Stomach (tissue), 9 donors: Measurements from ENCODE around the gene SCN8A. TPM values are rescaled to one million over a fixed set of nuclear protein-coding genes. Genes with fewer than 3 reads are reported as not detected.

ENCODE experiments used
- DNase-seq, 2 donors: peaks; one replicate each; pipeline versions ENCODE4 v3.0.0 to v3.0.0-alpha.2; 2013 to 2019
- H3K27ac ChIP-seq, 5 donors: fragments of 200-600 bp in 4 of 5; sonication (generic) in 4 of 5; one replicate each; pipeline ENCODE4 v1.5.1; 2013 to 2019; ENCODE audit warnings: mild to moderate bottlenecking in 1 of 5, moderate library complexity in 1 of 5
- H3K27me3 ChIP-seq, 3 donors: fragments of 200-600 bp; sonication (generic); one replicate each; pipeline ENCODE4 v1.5.1; 2017 to 2019; ENCODE audit warnings: mixed run types in 1 of 3
- H3K36me3 ChIP-seq, 4 donors: fragments of 200-600 bp; sonication (generic); 1 replicate in 3 of 4; 2 replicates in 1 of 4; pipeline ENCODE4 v1.5.1; 2016 to 2019
- H3K4me1 ChIP-seq, 4 donors: fragments of 200-600 bp; sonication (generic); one replicate each; pipeline ENCODE4 v1.5.1; 2016 to 2019
- H3K4me3 ChIP-seq, 4 donors: fragments of 200-600 bp; sonication (generic) in 3 of 4; one replicate each; pipeline ENCODE4 v1.5.1; 2016 to 2019; ENCODE audit warnings: mild to moderate bottlenecking in 1 of 4
- H3K9me3 ChIP-seq, 4 donors: fragments of 200-600 bp; sonication (generic); one replicate each; pipeline ENCODE4 v1.5.1; 2016 to 2019
- EP300 ChIP-seq: sonication (generic); formaldehyde crosslinking; IDR thresholded peaks from one replicate; pipeline ENCODE4 v1.6.1; 2017; ENCODE audit warnings: antibody characterized with exemption
- POLR2A ChIP-seq, 4 donors: fragments of 450-650 bp; IDR thresholded peaks; one replicate each; pipeline ENCODE4 v1.6.1; 2016; ENCODE audit warnings: antibody characterized with exemption in 4 of 4, control low read depth in 2 of 4, mild to moderate bottlenecking in 1 of 4, moderate library complexity in 1 of 4
- POLR2AphosphoS5 ChIP-seq, 3 donors: sonication (generic); formaldehyde crosslinking; IDR thresholded peaks; one replicate each; pipeline ENCODE4 v1.6.1; 2016; ENCODE audit warnings: antibody characterized with exemption in 3 of 3
- WGBS, 5 donors: extraction: QIAGEN DNeasy Blood & Tissue Kit in 3 of 5; methylation state at CpG; one replicate each; pipeline versions ENCODE4 v1.1.5 to v1.1.7; 2013 to 2018; 5-methylcytosine and 5-hydroxymethylcytosine counted together
- intact Hi-C: fragments of 100-400 bp; cut with DNase I; formaldehyde crosslinking; loops from one replicate; pipeline ENCODE4 v1.15.1; 2023; ENCODE audit warnings: low total_unique reads
- polyA plus RNA-seq, 3 donors: library from polyadenylated mRNA; stranded (reverse); fragments of 200-250 nt; gene quantifications; one replicate each; pipeline ENCODE4 v1.2.3, GENCODE V29; 2013
- total RNA-seq, 5 donors: library from RNA; depleted of rRNA; stranded (reverse); fragments of >200 nt; gene quantifications; one replicate each; pipeline versions ENCODE4 v1.1.0 to v1.2.3, GENCODE V29; 2014 to 2016
- TF ChIP-seq, protein P1 (sequence below), 7 experiments: fragments of 450-650 bp in 4 of 7; fragments of 200-600 bp in 3 of 7; sonication (generic) in 3 of 7; IDR thresholded peaks; one replicate each; pipeline ENCODE4 v1.5.1; 2016 to 2019; ENCODE audit warnings: antibody characterized with exemption in 7 of 7, control low read depth in 2 of 7, mild to moderate bottlenecking in 1 of 7
- donor health status: healthy with polysubstance abuse.
- donor health status: Bipolar disorder and iron deficiency.
- donor health status: healthy.

Gene SCN8A
- total and polyA plus RNA-seq, 8 donors: 0.08 to 19.6 (median 1.2) TPM

DNA sequence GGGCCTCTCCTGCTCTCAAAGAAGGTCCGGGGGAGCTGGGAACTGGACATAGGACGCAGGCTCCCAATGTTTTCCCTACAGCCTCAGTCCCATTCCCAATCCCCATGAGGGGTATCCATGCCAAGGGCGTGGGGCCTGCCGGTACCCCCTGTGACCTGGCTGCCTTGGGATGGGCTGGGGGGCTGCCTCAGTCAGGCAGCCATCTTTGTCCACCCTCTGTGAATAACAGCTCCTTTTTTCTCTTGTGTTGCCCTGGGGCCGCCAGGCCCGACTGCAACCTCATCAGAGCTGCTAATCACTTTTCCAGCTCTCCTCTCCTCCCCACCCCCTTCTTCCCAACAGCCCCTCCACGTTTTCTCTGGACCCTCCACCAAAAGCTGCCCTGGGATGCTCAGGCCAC lies 246.3 kb downstream of the SCN8A start:
- DNase-seq: no peak
- WGBS, 5 donors: 75 to 82% (median 79%) methylated on average over 6 to 7 of the region's 7 CpGs
- Histone ChIP-seq H3K4me3 (no peak overlapping the region), H3K27me3 (peaks cover 0 to 96% (median 5%) of the 10 kb centered on the region in 3 donors), H3K27ac (no peak overlapping the region), H3K4me1 (peaks cover 0 to 12% (median 0%) of the 10 kb centered on the region in 4 donors), H3K9me3 (no peaks in the 10 kb centered on the region), H3K36me3 (no peaks in the 10 kb centered on the region)
- intact Hi-C loops: no loop called here
- no peak for TF ChIP-seq POLR2A (IDR thresholded peaks at IDR 0.05)
- no peak for TF ChIP-seq POLR2AphosphoS5 (IDR thresholded peaks at IDR 0.05)
- TF ChIP-seq EP300: no peak
- TF ChIP-seq, protein P1, sequence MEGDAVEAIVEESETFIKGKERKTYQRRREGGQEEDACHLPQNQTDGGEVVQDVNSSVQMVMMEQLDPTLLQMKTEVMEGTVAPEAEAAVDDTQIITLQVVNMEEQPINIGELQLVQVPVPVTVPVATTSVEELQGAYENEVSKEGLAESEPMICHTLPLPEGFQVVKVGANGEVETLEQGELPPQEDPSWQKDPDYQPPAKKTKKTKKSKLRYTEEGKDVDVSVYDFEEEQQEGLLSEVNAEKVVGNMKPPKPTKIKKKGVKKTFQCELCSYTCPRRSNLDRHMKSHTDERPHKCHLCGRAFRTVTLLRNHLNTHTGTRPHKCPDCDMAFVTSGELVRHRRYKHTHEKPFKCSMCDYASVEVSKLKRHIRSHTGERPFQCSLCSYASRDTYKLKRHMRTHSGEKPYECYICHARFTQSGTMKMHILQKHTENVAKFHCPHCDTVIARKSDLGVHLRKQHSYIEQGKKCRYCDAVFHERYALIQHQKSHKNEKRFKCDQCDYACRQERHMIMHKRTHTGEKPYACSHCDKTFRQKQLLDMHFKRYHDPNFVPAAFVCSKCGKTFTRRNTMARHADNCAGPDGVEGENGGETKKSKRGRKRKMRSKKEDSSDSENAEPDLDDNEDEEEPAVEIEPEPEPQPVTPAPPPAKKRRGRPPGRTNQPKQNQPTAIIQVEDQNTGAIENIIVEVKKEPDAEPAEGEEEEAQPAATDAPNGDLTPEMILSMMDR (IDR thresholded peaks at IDR 0.05): no peak

DNA sequence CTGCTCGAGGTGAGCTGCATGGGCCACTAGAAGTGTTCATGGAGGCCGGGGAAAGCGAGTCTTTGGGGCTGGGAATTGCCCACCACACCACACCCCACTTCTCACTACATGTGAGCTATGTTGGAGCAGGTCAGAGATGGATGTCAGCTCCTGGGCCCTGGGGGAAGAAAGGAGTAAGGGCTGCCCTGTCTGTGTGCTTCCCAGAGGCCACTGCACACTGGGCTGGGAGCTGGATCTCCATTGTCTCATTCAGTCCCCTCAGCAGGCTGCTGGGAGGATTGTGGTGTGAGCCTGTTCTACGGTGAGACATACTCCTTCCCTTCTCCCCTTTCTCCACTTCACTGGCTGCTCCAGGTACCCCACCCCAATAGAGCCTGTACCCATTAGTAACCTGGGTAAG lies 247.0 kb downstream of the SCN8A start:
- Histone ChIP-seq H3K27ac (no peak overlapping the region), H3K36me3 (no peaks in the 10 kb centered on the region), H3K9me3 (no peaks in the 10 kb centered on the region), H3K27me3 (peaks cover 0 to 96% (median 5%) of the 10 kb centered on the region in 3 donors), H3K4me3 (no peak overlapping the region), H3K4me1 (peaks cover 0 to 4% (median 0%) of the 10 kb centered on the region in 4 donors)
- 68 to 81% (median 76%) methylated on average over 4 of the region's 4 CpGs for WGBS, 5 donors
- TF ChIP-seq POLR2AphosphoS5 (IDR thresholded peaks at IDR 0.05) (no peak), POLR2A (IDR thresholded peaks at IDR 0.05) (no peak)
- TF ChIP-seq, protein P1 (IDR thresholded peaks at IDR 0.05): no peak
- no peak for DNase-seq
- intact Hi-C loops: no loop called here

DNA sequence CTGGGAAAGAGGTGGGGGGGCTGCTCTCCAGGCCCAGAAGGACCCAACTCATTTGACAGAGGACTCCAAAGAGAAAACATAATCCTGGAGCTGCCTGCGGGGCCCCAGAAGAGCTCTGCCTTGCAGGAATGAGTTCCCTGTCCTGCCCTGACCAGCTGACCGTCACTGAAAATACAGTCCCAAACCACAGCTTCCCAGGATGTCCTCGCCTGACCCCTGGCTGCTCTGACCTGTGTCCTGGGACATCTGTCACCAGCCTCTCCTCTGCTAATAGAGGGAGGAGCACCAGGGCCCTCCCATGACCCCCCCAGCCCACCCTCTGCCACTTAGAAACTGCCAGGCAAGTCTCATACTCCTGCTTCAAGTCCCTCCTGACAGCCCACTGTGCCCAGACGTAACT lies 247.7 kb downstream of the SCN8A start:
- peaks cover 0 to 96% (median 5%) of the 10 kb centered on the region in 3 donors for H3K27me3 ChIP-seq

DNA sequence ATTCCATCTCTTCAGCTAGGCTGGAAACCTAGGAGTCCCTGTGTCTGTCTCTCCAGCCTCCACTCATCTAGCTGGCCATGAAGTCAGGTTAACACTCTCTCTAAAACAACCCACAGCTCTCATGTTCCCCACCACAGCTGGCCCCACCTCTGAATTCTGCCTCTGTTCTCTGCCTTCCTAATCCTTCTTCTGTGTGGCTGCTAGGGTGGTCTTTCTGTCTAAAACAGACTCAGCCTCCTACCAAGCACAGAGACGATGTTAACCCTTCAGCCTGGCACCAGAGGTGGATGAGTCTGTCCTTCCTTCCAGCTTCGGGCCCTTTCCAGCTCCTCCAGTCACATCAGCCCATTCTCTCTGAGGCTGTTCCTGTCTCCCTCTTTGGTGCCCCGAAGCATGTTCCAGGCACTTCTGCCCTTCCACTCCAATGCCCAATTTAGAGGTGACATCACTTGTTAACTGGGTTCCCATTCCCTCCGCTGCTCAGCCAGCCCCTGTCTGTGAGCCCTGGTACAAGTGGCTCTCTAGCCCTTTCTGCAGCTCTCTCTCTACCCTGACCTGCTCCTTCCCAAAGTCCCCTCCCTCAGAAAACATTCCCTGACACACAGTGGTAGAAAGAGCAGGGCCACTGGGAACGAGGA lies 248.4 kb downstream of the SCN8A start:
- TF ChIP-seq POLR2AphosphoS5 (IDR thresholded peaks at IDR 0.05) (no peak), POLR2A (IDR thresholded peaks at IDR 0.05) (no peak), EP300 (no peak)
- TF ChIP-seq, protein P1 (IDR thresholded peaks at IDR 0.05): no peak
- 75 to 84% (median 81%) methylated on average over 5 of the region's 5 CpGs for WGBS, 5 donors
- Histone ChIP-seq H3K27ac (no peak overlapping the region), H3K27me3 (peaks cover 0 to 96% (median under 1%) of the 10 kb centered on the region in 3 donors), H3K36me3 (no peaks in the 10 kb centered on the region), H3K9me3 (no peaks in the 10 kb centered on the region), H3K4me1 (no peaks in the 10 kb centered on the region), H3K4me3 (no peak overlapping the region)
- intact Hi-C loops: no loop called here
- DNase-seq: no peak

More for the DNA sequence above, 247.7 kb downstream of the SCN8A start:
- no peaks in the 10 kb centered on the region for H3K36me3 ChIP-seq
- 43 to 66% (median 58%) methylated on average over 2 to 4 of the region's 4 CpGs for WGBS, 5 donors
- H3K27ac ChIP-seq: no peak overlapping the region
- intact Hi-C loops: no loop called here
- H3K9me3 ChIP-seq: no peaks in the 10 kb centered on the region
- TF ChIP-seq, protein P1 (IDR thresholded peaks at IDR 0.05): no peak
- TF ChIP-seq EP300: no peak
- no peak for TF ChIP-seq POLR2AphosphoS5 (IDR thresholded peaks at IDR 0.05)
- no peak for TF ChIP-seq POLR2A (IDR thresholded peaks at IDR 0.05)
- no peak overlapping the region for H3K4me3 ChIP-seq
- DNase-seq: no peak
- no peaks in the 10 kb centered on the region for H3K4me1 ChIP-seq
